Measurements from ENCODE around the gene XAGE2.

GRCh38 chrX:52353838-52354237 lies 15.0 kb upstream of the XAGE2 start:
- TF ChIP-seq POLR2A (IDR thresholded peaks at IDR 0.05; ENCODE audit: low read depth, low read length), result no peak
- no peak for TF ChIP-seq POLR2AphosphoS5 (IDR thresholded peaks at IDR 0.05; ENCODE audit: low read depth, low read length)
